GM12878 (cell line): ENCODE results near the gene MYOD1. TPM values are rescaled to one million over a fixed set of nuclear protein-coding genes. Genes with fewer than 3 reads are reported as not detected.

ENCODE experiments used
- ATAC-seq: fragments of 200-7000 bp; cut with Tn5 transposase; 3 replicates; pipeline ENCODE4 v1.9.1; 2020; ENCODE audit warnings: mild to moderate bottlenecking, moderate library complexity
- BruUV-seq: library from RNA; stranded (reverse); fragments of 400-500 nt; replicated peaks from 2 replicates; lab custom pipeline; 2021; lab: Mats Ljungman, UMichigan
- CTCF ChIA-PET: fragments of 300-600 bp; sonication (Branson Sonifier 250); formaldehyde crosslinking; extraction: SDS; loops from one replicate; lab custom pipeline; 2021; ENCODE audit warnings: inconsistent platforms; lab: Yijun Ruan, JAX
- POLR2A ChIA-PET: fragments of 350-600 bp; formaldehyde crosslinking; extraction: SDS; loops from one replicate; lab custom pipeline; 2021; ENCODE audit warnings: inconsistent platforms; lab: Charles Lee
- RAD21 ChIA-PET: fragments of 300-600 bp; sonication (Branson Sonifier 250); formaldehyde crosslinking; loops from one replicate; lab custom pipeline; 2023; ENCODE audit warnings: antibody characterized with exemption; ENCODE audit not compliant: unreplicated experiment; lab: Charles Lee
- SMC1A ChIA-PET: fragments of 300-600 bp; sonication (Branson Sonifier 250); formaldehyde crosslinking; loops from one replicate; lab custom pipeline; 2023; ENCODE audit not compliant: unreplicated experiment, uncharacterized antibody; lab: Charles Lee
- DNase-seq: peaks from one replicate; pipeline ENCODE4 v3.0.0-alpha.2; 2011; ENCODE audit warnings: low read depth, low spot score
- FAIRE-seq: peaks from 3 replicates; lab custom pipeline; 2011; peaks lifted over from hg19 to GRCh38; lab: Jason Lieb, UNC
- H2AFZ ChIP-seq: 2 replicates; pipeline ENCODE4 v1.6.0; 2011; ENCODE audit warnings: low read depth, low read length, control low read depth; ENCODE audit not compliant: control insufficient read depth
- H3K27ac ChIP-seq: 2 replicates; pipeline ENCODE4 v1.5.1; 2011; ENCODE audit warnings: control low read depth; ENCODE audit not compliant: control insufficient read depth, insufficient read depth
- H3K27me3 ChIP-seq, 2 experiments: replicated peaks in 1 of 2; 2 replicates each; pipeline versions ENCODE4 v1.6.0 to v1.6.1; 2011; ENCODE audit warnings: low read length in 1 of 2; ENCODE audit not compliant: control insufficient read depth in 2 of 2, insufficient read depth in 2 of 2
- H3K36me3 ChIP-seq, 2 experiments: 2 replicates each; pipeline ENCODE4 v1.5.1; 2011; ENCODE audit warnings: low read length in 1 of 2; ENCODE audit not compliant: control insufficient read depth in 2 of 2, insufficient read depth in 2 of 2
- H3K4me1 ChIP-seq: 2 replicates; pipeline ENCODE4 v1.6.1; 2011; ENCODE audit warnings: mild to moderate bottlenecking, low read length, moderate library complexity, mixed read lengths; ENCODE audit not compliant: control insufficient read depth, insufficient read depth
- H3K4me2 ChIP-seq: 2 replicates; pipeline ENCODE4 v1.6.0; 2011; ENCODE audit warnings: control low read depth; ENCODE audit not compliant: control insufficient read depth, insufficient read depth
- H3K4me3 ChIP-seq: fragments of 200-600 bp; sonication (generic); 2 replicates; pipeline ENCODE4 v1.5.1; 2016
- H3K79me2 ChIP-seq: 2 replicates; pipeline ENCODE4 v1.6.0; 2011; ENCODE audit warnings: low read length; ENCODE audit not compliant: control insufficient read depth, insufficient read depth
- H3K9ac ChIP-seq: 2 replicates; pipeline ENCODE4 v1.8.0; 2011; ENCODE audit warnings: low read length, control low read depth, mixed read lengths; ENCODE audit not compliant: control insufficient read depth, insufficient read depth
- H3K9me3 ChIP-seq: replicated peaks from 3 replicates; pipeline ENCODE4 v1.5.1; 2011; ENCODE audit warnings: mild to moderate bottlenecking, low read length; ENCODE audit not compliant: control insufficient read depth, insufficient read depth
- H4K20me1 ChIP-seq: 2 replicates; pipeline ENCODE4 v1.6.0; 2011; ENCODE audit not compliant: control insufficient read depth, insufficient read depth
- ATF7 ChIP-seq: fragments of 450-650 bp; IDR thresholded peaks from 2 replicates; pipeline ENCODE4 v1.6.1; 2016; ENCODE audit warnings: low read depth, mild to moderate bottlenecking
- CREM ChIP-seq: IDR thresholded peaks from 2 replicates; pipeline ENCODE4 v1.6.1; 2014; ENCODE audit warnings: antibody characterized with exemption, low read depth
- NRF1 ChIP-seq: conservative IDR thresholded peaks from 2 replicates; pipeline ENCODE4 v1.6.1; 2011; ENCODE audit warnings: mild to moderate bottlenecking, low read depth, low read length, improper control_type of control experiment
- RAD21 ChIP-seq: IDR thresholded peaks from 2 replicates; pipeline ENCODE4 v1.6.1; 2011; ENCODE audit warnings: mild to moderate bottlenecking, low read depth, low read length, moderate library complexity; ENCODE audit not compliant: insufficient read depth
- RB1 ChIP-seq: fragments of 450-650 bp; formaldehyde crosslinking; IDR thresholded peaks from 2 replicates; pipeline ENCODE4 v1.6.1; 2017; ENCODE audit warnings: mild to moderate bottlenecking, borderline replicate concordance
- RUNX3 ChIP-seq: IDR thresholded peaks from 2 replicates; pipeline ENCODE4 v1.6.1; 2012; ENCODE audit warnings: low read length, inconsistent platforms
- TCF12 ChIP-seq: IDR thresholded peaks from 2 replicates; pipeline ENCODE4 v1.6.1; 2011; ENCODE audit warnings: low read depth, mild to moderate bottlenecking, low read length
- WGBS: methylation state at CpG from one replicate; pipeline ENCODE4 v1.1.6; 2016; ENCODE audit warnings: low lambda C conversion rate; ENCODE audit not compliant: insufficient replicate concordance, insufficient coverage; ENCODE audit errors: missing lambda C conversion rate; 5-methylcytosine and 5-hydroxymethylcytosine counted together
- in situ Hi-C: fragments of 300-500 bp; cut with MboI; formaldehyde crosslinking; loops from 9 replicates; pipeline ENCODE4 v1.14.3; 2018; ENCODE audit warnings: mixed read lengths
- intact Hi-C: fragments of 100-400 bp; cut with micrococcal nuclease; formaldehyde crosslinking; loops from one replicate; pipeline ENCODE4 v1.14.2; 2022; ENCODE audit not compliant: unreplicated experiment
- polyA plus RNA-seq, 11 experiments: library from polyadenylated mRNA; depleted of rRNA in 4 of 11; unstranded in 6 of 11; stranded (reverse) in 5 of 11; fragments of >200 nt; fragmentation: Nextera tagmentation in 4 of 11; fragmentation: Illumina TruSeq in 1 of 11; extraction: Ambion mirVana in 4 of 11; extraction: Trizol in 1 of 11; gene quantifications; 1 replicate in 1 of 11; 2 replicates in 10 of 11; pipeline versions ENCODE4 v1.2.1 to v1.2.3, GENCODE V29; 2011 to 2016; ENCODE audit warnings: inconsistent platforms in 2 of 11, missing spikeins in 2 of 11, low read depth in 1 of 11
- total RNA-seq, 4 experiments: library from RNA; depleted of rRNA in 3 of 4; stranded (reverse); fragments of >200 nt in 3 of 4; fragmentation: Illumina TruSeq in 1 of 4; extraction: Trizol in 1 of 4; gene quantifications; 2 replicates each; pipeline versions ENCODE4 v1.2.1 to v1.2.3, GENCODE V29; 2013 to 2021
- TF ChIP-seq, protein P1 (sequence below), 3 experiments: IDR thresholded peaks in 2 of 3; conservative IDR thresholded peaks in 1 of 3; 2 replicates each; pipeline ENCODE4 v1.5.1; 2011; ENCODE audit warnings: low read depth in 3 of 3, low read length in 3 of 3, mild to moderate bottlenecking in 3 of 3, control low read depth in 2 of 3, moderate library complexity in 2 of 3, inconsistent platforms in 1 of 3, mixed read lengths in 1 of 3; ENCODE audit not compliant: control insufficient read depth in 2 of 3, insufficient read depth in 1 of 3; ENCODE audit errors: extremely low read depth in 1 of 3

Gene MYOD1
- total and polyA plus RNA-seq, 10 of the 15 experiments (the other 5 are each of a cell fraction or from before 2014, with no cell fraction given) = not detected

DNA sequence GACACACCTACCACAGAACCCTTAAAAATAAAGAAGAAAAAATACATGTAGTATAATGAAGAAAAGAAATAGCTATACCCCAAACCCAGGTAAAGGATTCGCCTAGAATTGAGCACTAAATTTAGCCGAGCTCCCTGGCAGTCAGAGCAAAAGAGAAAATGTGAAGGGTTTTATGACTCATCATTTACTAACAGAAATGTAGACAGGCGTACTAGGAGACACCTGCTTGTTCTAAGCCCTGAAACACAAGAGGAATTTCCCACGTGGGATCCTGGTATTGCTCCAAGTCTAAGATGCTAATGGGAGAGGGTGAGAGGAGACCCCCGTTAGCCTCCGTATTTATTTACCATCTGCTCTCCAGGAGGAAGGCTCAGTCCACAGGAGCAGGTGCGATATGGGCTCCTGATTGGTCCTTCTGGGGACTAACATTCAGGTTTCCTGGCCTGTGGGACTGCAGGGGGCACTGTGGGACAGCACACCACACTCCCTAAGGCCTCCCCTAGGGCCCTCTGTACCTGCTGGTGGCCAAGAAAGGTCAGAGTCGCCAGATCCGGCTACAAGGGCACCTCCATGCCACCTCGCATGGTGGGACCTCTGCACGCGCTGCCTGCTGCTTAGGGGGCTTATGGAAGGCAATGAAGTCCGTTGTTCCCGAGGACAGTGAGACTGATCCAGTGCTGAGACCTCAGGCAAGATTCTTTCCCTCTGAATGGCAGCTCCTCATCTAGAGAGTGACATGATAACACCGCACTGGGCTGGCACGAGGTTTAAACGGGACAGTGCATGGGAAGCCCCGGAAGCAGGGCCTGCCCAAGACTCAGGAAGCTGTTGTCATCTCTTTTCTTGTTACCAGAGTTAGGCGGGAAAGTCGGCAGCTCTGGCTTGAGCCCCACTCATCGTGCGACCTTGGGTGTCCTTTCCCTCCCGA lies 41.0 kb downstream of the MYOD1 start (continued):
- TF ChIP-seq, protein P1, sequence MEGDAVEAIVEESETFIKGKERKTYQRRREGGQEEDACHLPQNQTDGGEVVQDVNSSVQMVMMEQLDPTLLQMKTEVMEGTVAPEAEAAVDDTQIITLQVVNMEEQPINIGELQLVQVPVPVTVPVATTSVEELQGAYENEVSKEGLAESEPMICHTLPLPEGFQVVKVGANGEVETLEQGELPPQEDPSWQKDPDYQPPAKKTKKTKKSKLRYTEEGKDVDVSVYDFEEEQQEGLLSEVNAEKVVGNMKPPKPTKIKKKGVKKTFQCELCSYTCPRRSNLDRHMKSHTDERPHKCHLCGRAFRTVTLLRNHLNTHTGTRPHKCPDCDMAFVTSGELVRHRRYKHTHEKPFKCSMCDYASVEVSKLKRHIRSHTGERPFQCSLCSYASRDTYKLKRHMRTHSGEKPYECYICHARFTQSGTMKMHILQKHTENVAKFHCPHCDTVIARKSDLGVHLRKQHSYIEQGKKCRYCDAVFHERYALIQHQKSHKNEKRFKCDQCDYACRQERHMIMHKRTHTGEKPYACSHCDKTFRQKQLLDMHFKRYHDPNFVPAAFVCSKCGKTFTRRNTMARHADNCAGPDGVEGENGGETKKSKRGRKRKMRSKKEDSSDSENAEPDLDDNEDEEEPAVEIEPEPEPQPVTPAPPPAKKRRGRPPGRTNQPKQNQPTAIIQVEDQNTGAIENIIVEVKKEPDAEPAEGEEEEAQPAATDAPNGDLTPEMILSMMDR (IDR thresholded peaks at IDR 0.05 in 2 of 3, conservative IDR thresholded peaks at IDR 0.05 in 1 of 3; ENCODE audit: control insufficient read depth in 2 of 3, extremely low read depth in 1 of 3, insufficient read depth in 1 of 3, low read depth in 3 of 3, low read length in 3 of 3) = peak; percentile 57 to 71 (median 65)
- TF ChIP-seq RB1 = 0 out of 2 replicates have a peak, but pooled peaks have one; percentile 27

DNA sequence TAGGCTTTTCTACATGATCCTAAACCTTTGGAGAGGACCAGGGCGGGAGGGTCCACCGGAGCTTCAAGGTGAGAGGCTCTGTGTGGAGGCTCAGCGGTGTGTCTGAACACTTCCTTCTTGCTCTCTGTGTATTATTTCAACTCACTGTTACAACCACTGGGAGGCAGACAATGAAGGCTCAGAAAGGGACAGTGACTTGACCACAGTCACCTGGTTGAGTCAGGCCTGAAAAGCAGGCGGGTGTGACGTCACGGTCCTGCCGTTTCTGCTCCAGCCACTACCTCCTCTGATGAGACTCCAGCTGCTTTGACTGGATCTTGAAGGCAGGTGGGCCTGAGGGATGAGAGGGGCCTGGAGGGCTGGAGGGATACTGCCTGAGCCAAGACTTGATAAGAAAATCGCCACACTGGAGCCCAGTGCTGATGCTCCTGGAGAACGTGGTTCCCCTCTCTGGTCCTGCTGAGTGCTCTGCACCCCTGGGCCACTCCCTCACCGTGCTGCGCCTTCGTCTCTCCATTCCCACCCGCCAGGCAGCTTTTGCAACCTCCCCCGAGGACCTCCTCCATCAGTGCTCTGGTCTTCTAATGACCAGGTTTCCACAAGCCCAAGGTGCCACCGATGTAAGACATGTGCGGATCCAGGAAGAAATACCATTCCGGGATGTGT lies 43.1 kb downstream of the MYOD1 start:
- DNase-seq (peak; percentile 2), ATAC-seq (peak; percentile 79), FAIRE-seq (no peak)
- intact Hi-C loops = loop anchor here (1.0 kb wide), 1 partner anchor 213 kb away; no protein-coding TSS in a partner anchor
- H3K4me2 ChIP-seq = no peak overlapping the region
- TF ChIP-seq RUNX3 = peak; percentile 22; the same call in 1 of the 2 replicates
- TF ChIP-seq NRF1 = no peak
- no peak for TF ChIP-seq TCF12
- 0 out of 2 replicates have a peak, but pooled peaks have one; percentile 15 for TF ChIP-seq ATF7
- TF ChIP-seq CREM = 0 out of 2 replicates have a peak, but pooled peaks have one; percentile 26
- TF ChIP-seq RAD21 = 0 out of 2 replicates have a peak, but pooled peaks have one; percentile 8
- TF ChIP-seq, protein P1 (IDR thresholded peaks at IDR 0.05 in 2 of 3, conservative IDR thresholded peaks at IDR 0.05 in 1 of 3; ENCODE audit: control insufficient read depth in 2 of 3, extremely low read depth in 1 of 3, insufficient read depth in 1 of 3, low read depth in 3 of 3, low read length in 3 of 3) = peak in 2 of 3 experiments; percentile 9 to 24; a peak in 2 of 6 replicates
- WGBS = 55% methylated on average over 12 of the region's 17 CpGs
- H4K20me1 ChIP-seq = no peaks in the 10 kb centered on the region
- BruUV-seq = no TSS peak
- CTCF ChIA-PET = interaction anchor here (5.6 kb wide), 1 partner anchor 217 kb away, joined by 77 read pairs; no protein-coding TSS in a partner anchor
- no peak overlapping the region for H3K27ac ChIP-seq
- no peaks in the 10 kb centered on the region for H3K4me1 ChIP-seq
- H3K9me3 ChIP-seq = no peaks in the 10 kb centered on the region
- in situ Hi-C loops = loop anchor here (5.0 kb wide), 1 partner anchor 215 kb away; no protein-coding TSS in a partner anchor
- POLR2A ChIA-PET = no interaction called here
- no peaks in the 10 kb centered on the region for H3K79me2 ChIP-seq
- RAD21 ChIA-PET = interaction anchor here (2.6 kb wide), 1 partner anchor 216 kb away, joined by 12 read pairs; no protein-coding TSS in a partner anchor
- no peaks in the 10 kb centered on the region for H3K36me3 ChIP-seq
- H3K27me3 ChIP-seq = no peaks in the 10 kb centered on the region
- H2AFZ ChIP-seq = no peak overlapping the region
- H3K4me3 ChIP-seq = no peak overlapping the region
- SMC1A ChIA-PET = no interaction called here
- H3K9ac ChIP-seq = no peak overlapping the region
